GOT3 (cell line): ENCODE results near the gene ZNF556.
A peak's percentile ranks its signal among the peaks of the same experiment; 100 is the strongest.
"Not testable (repeated sequence)": the region's sequence is repeated elsewhere in the genome, so short reads cannot be mapped to it uniquely, and the experiment has no call there.

Experiments
- DNase-seq: peaks from one replicate; lab custom pipeline; 2025; ENCODE audit warnings: mixed read lengths; lab: John Stamatoyannopoulos, UW

ZNF556 gene

DNA sequence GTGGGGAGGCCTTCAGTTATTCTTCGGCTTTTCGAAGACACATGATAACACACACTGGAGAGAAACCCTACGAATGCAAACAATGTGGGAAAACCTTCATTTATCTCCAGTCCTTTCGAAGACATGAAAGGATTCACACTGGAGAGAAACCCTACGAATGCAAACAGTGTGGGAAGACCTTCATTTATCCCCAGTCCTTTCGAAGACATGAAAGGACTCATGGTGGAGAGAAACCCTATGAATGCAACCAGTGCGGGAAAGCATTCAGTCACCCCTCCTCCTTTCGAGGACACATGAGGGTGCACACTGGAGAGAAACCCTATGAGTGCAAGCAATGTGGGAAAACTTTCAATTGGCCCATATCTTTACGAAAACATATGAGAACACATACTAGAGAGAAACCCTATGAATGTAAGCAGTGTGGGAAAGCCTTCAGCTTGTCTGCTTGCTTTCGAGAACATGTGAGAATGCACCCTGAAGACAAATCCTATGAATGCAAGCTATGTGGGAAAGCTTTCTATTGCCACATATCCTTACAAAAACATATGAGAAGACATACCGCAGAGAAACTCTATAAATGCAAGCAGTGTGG, 14.0 kb upstream of the ZNF556 start:
- no peak for DNase-seq

DNA sequence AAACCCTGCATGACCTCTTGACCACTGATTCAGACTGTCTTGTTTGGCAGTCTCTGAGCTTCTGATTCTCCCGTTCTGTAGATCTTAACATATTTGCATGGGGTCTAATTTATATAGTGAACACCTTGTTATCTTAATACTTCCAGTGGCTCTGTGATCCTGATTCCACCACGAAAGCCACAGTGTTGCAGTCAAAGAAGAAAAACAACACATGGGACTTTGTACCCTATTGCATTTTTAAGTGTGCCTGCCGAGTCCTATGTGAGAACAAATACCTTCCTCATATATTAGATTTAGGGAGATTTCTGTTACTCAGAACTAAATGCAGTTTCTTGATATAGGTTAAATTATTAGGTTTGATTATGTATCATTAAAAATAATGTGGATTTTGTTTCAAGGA, 12.3 kb upstream of the ZNF556 start:
- no peak for DNase-seq

DNA sequence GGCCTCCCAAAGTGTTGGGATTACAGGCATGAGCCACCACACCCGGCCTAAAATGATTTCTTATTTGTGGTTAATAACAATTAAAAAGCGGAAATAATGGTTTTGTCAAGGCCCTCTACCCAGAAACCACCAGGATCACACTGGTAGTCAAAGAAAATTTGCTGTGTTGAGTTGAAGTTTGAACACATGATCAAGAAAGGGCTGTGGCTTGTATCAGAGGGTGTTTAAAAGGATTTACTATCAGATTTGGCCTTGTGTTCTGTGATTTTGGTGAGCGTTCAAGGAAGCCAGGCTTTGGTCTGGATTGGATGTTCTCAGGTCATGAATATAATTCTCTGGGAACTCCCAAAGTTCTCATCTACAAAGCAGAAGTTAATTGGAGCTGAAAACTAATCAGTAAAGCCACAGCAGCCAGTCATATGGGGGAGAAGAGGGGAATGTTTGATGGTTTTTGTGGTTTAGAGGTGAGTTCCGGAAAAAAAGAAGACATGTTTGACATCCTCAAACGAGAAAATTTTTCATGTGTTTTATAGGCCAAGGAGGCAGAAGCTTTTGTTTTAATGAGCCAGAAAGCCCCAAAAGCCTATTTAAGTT, 10.6 kb upstream of the ZNF556 start:
- DNase-seq, result no peak

DNA sequence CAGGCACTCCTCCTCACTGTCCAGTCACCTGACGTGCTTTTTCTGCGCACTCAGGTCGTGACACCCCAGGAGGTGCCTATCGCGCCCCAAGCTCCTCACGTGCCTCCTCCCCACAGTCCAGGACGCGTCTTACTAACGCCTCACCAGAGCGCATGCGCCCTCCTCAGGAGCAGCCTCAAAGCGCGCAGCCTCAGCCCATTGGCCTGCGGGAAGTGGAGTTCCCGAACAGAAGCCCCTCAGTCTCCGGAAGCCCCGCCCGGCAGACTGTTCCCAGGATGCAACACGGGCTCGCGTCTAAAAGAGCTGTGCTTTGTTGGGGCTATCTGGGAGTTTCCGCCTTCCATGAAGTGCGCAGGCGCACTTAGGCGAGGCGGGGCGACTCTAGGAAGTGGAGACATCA, 8.3 kb upstream of the ZNF556 start:
- no peak for DNase-seq

DNA sequence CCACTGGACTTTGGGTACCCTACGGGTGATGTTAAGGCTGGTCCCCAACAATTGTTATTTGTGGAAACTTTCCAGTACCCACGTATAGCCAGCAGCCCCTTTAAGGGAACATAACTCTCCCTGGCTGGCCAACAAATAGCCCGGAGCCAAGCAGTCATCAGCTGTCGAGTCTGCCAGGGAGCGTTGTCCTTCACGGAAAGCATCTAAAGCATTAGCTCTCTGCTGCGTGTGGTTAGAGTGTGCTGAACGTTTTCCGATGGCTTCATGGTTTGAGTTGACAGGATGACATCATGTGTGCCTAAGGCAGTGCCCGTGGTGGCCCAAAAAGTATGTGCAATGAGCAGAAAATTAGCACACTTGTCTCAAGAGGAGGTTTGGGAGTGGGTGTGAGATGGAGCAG, 3.3 kb upstream of the ZNF556 start:
- DNase-seq, result no peak

DNA sequence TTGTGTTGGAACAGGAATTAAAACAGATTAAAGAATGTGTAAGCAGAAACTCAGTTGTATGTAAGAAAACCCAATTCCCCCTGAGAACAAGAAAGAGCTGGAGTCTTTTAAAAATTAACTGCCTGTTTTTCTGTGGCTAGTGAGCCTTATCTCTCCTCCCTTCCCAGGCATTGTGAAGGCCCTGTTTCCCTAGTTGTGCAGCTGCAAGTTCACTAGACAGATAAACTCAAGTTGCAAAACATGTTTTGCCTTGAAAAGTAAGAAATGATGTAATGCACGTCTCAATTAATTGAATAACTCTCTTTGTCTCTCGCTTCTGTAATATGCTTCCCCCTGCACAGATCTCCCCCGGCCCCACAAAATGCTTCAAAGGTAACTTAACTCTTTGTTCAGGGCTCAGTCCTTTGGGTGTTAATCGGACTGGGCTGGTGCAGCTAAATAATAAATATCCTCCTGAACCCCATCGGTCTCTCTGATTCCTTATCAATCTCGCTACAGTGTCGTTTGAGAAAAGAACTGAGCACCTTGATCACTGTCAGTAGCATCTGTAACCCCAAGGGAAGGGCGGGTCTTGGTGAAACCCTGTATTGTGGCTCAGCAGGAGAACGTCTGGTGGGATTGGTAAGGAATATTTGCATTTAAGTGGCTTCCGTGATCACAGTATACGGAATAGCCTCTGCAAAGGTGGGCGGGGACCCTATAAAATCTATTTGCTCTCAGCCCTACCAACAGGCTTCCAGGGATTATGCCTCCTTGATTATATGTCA, 1.6 kb upstream of the ZNF556 start:
- no peak for DNase-seq

DNA sequence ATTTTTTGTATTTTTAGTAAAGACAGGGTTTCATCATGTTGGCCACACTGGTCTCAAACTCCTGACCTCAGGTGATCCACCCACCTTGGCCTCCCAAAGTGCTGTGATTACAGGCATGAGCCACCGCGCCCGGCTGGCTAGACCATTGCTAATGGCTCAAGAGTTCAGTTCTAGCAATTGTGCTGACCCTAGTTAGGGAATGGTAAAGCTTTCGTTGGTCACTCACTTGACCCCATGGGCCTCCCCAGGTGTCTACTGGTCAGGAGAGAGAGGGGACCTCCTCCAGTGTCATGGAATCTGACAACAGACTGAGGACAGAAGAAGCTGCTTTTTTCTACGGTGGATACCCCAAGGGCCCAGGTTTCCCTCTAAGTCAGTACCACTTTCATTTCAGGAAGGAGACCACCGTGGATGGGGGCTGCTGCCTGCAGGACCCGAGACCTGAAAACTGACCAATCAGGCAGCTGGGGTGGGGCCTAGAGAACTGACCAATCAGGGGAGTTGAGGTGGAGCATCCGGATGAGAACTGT, 575 bp upstream of the ZNF556 start:
- no peak for DNase-seq

DNA sequence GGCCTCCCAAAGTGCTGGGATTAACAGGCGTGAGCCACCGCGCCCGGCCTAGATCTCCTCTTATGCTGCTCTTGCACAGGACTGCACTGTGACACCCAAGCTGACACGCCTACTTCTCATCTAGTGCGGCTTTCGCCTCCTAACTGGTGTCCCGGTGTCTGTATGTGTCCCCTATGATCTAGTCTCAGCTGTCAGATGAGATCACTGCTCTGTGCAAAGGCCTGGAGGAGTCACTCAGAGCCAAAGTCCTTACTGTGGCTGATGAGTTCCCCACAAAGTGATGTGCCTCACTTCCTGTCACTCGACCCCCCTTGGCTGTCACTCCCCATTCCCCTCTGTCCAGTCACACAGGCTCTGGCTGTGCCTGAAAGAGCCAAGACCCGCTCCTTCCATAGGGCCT, 2.5 kb downstream of the ZNF556 start:
- DNase-seq, result no peak

DNA sequence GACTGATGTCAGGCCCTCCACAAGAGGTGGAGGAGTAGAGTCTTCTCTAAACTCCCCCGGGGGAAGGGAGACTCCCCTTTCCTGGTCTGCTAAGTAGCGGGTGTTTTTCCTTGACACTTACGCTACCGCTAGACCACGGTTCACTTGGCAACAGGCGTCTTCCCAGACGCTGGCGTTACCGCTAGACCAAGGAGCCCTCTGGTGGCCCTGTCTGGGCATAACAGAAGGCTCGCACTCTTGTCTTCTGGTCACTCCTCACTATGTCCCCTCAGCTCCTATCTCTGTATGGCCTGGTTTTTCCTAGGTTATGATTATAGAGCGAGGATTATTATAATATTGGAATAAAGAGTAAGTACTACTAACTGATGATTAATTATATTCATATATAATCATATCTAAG, 5.0 kb downstream of the ZNF556 start:
- DNase-seq, result not testable (repeated sequence)

DNA sequence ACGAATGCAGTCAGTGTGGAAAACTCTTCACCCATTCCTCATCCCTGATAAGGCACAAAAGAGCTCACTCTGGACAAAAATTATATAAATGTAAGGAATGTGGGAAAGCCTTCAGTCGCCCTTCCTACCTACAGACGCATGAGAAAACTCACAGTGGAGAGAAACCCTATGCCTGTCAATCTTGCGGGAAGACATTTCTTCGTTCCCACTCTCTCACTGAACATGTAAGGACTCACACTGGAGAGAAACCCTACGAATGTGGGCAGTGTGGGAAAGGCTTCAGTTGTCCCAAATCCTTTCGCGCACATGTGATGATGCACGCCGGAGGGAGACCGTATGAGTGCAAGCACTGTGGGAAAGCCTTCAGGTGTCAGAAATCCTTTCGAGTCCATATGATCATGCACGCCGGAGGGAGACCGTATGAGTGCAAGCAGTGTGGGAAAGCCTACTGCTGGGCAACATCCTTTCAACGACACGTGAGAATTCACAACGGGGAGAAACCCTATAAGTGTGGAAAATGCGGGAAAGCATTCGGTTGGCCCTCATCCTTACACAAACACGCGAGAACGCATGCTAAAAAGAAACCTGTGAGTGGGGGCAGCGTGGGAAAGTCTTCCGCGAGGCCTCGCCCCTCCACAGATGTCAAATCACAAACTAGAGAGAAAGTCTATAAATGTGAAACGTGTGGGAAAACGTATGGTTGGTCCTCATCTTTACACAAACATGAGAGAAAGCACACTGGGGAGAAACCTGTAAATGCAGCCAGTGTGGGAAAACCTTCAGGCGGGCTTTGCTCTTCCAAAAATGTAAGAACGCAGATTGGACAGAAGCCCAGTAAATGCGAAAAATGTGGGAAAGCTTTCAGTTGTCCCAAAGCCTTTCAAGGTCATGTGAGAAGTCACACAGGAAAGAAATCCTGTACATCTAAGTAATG, 10.5 kb downstream of the ZNF556 start:
- no peak for DNase-seq

DNA sequence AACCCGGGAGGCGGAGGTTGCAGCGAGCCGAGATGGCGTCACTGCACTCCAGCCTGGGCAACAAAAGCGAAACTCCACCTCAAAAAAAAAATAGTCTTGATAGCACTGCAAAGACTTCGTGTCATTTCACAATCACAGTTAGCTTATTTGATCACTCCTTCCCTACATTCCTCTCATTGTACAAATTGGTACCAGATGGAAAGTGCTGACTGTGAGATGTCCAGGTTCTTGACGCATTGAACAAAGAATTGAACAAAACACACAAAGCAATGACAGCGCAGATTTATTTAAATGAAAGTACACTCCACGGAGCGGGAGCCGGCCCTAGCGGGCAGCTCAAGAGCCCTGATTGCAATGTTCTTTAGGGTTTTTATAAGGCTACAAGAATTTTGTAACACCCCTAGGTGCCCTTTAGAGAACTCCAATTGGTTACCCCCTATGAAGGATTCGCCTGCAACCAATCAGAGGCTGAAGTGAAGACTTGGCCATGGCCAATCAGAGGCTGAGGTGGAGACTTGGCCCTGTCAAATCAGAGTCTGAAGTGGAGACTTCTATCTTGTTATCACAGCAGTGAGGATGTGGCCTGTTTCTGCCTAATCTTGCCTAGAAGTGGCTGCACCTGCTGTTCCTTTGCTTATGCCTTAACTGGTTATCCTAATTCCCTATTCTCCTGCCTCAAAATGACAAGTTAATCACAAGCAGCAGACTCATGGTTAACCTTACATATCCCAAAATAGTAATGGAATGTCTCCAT, 16.7 kb downstream of the ZNF556 start:
- no peak for DNase-seq

DNA sequence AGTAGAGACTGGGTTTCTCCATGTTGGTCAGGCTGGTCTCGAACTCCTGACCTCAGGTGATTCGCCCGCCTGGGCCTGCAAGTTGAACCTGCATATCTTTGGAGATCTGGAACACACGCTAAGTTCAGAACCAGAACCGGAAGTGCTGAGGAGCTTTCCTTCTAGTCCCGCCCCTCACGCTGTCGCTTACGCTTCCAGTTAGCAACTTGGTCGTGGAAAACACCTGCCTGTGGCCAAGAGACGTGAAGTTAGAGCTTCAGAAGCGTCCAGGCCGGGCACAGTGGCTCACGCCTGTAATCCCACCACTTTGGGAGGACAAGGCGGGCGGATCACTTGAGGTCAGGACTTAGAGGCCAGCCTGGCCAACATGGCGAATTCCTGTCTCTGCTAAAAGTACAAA, 18.6 kb downstream of the ZNF556 start:
- DNase-seq, result no peak

DNA sequence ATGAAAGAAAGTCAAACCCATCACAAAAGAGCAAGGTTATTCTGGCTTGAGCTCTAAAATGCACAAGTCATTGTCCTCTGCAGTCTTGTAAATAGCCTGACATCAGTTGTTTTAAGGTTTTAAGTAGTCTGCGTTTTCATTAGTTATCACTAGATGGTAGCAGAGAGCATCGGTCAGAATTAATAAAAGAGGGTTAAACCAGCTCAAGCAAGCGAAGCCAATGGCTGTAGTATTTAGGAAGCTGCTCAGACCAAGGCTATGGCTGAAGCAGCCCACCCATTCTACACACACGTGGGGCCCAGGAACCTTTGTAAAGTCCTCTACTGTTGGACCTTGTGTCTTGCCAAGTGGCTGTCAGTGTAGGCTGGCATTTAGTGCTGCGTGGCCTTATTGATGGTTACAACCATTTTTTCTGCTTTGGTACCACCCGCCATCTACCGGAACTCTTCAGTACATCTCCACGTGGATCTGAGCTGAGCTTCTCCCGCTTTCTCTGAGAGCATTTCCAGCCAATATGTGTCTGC, 20.3 kb downstream of the ZNF556 start:
- DNase-seq, result peak; percentile 36

DNA sequence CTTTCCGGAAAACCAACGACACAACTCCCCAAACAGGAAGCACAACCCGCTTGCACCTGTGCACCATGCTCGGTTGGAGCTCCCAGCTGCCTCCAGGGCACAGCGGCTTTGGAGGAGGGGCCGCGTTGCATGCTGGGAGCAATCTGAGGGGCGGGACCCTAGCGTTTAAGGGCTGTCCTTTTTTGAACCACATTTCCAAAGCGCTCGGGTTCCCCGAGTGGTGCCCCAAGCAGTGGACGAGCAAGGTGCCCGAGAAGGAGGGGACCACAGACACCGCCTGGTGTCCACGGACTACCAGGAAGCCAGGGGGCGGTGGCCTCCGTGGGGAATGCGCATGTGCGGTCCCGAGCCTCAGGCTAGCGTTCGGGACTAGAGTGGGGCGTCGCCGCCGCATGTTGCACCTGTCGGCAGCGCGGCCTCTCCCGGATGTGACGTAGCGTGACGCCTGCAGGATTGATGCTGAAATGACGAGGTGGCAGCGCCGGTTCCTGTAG, 21.6 kb downstream of the ZNF556 start:
- DNase-seq, result no peak

DNA sequence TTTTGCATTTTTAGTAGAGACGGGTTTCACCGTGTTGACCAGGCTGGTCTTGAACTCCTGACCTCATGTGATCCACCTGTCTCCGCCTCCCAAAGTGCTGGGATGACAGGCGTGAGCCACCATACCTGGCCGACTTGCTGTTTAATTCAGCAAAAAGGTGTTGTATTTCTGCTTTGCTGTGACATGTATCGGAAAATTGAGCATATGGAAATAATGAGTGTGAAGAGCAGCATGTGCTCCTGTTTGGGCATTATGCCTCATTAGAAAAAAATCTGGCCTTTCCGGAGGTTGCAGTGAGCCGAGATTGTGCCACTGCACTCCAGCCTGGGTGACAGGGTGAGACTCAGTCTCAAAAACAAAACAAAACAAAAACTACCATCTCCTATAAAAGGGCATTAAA, 23.4 kb downstream of the ZNF556 start:
- not testable (repeated sequence) for DNase-seq

DNA sequence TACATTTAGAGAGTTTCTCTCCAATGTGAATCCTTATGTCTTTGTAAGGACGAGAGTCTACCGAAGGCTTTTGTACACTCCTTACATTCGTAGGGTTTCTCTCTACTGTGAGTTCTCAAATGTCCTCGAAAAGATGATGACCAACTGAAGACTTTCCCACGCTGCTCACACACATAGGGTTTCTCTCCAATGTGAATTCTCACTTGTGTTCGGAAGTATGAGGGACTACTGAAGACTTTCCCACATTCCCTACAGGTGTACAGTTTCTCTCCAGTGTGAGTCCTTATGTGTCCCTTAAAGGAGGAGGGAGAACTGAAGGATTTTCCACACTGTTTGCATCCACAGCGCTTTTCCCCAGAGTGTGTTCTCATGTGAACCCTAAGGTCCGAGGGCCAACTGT, 29.6 kb downstream of the ZNF556 start:
- DNase-seq, result no peak

DNA sequence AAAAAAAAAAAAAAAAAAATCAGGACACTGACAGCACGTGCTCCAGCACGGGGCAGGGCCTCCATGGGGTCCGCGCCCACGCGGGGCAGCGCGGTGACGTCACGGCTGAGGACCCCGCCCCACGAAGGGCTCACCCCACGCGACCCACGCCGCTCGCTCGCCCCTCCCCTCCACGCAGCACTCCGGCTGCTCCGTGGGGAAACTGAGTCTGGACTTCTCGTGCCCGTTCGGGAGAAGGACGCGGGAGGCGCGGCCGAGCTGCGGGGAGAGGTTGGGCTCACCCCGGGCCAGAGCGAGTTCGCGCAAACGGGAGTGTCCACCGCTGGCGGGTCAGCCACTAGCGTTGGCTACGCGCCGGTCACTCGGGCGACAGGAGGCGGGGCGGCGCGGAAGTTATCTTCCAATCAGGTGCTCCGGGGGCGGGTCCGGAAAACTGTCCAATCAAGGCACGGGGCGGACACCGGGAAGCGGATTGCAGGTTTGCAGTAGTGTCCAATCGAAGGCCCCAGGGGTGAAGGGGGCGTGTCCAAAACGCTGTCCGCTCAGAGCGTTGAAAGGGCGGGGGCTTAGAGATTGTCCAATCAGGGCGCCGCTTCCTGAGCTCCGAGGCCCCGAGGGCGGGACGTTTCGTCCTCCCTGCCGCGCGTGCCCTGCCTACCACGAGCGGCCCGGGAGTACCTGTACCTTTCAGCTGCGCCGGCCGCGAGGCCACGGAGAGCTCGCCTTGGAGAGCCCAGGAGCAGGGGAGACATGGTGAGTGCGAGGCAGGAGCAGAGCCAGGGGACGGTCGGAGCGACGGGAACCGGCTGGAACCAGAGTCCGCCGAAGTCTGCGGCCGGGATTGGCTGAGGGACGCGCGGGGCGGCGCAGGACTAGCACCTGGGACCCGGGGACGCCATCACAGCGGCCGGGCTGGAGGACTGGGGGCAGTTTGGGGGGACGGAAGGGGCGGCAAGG, 33.4 kb downstream of the ZNF556 start, which contains the start of gene ZNF57:
Gene ZNF57, plus strand, starts transcription at position 633 of the 957 bp plus-strand sequence. Its CDS starts 118 bp downstream, at position 751.
- DNase-seq, result peak; percentile 88

DNA sequence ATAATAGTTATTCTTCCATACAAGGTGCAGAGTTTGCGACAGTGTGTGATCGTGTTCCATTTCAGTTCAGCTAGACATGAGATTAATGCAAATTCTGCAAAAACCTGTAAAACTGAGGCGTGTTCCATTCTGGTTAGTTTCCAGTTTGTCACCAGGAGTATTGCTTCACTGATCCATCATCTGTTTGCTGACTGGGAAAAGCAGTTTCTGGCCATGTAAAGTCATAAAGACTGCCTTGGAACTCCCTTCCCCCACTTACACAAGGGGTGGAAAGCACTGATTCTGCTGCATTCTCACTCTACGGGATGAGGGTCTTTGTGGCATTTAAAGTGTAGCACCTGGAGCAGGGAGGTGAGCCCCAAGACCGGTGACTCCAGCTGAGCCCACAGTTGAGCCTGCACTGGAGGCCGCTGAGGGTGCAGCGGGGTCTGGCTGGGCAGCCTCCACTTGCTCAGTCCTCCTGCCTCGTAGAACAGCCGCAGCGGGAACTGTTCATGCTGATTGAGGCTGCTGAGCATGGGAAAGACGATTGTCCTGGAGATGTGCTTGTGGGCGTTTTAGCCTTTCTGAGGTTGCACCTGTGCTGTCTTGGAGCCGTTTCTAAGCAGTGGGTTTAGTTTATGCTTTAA, 35.6 kb downstream of the ZNF556 start:
- DNase-seq, result no peak

DNA sequence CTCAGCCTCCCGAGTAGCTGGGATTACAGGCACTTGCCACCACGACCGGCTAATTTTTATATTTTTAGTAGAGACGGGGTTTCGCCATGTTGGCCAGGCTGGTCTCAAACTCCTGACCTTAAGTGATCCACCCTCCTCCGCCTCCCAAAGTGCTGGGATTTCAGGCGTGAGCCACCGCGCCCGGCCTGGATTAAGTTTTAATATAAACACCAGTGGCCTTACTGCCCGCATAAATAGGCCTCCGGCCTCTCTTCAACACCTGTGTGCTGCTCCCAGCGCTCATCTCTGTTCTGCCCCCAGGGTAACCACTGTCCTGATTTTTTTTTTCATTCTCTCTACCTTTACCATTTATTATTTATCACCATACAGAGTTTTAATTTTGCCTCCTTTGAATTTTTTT, 36.2 kb downstream of the ZNF556 start:
- DNase-seq, result not testable (repeated sequence)
